Omental fat pad (tissue), 4 donors: ENCODE measurements around the gene ZNF107. TPM values are rescaled to one million over a fixed set of nuclear protein-coding genes. Genes with fewer than 3 reads are reported as not detected.
"Not testable (repeated sequence)": the region's sequence is repeated elsewhere in the genome, so short reads cannot be mapped to it uniquely, and the experiment has no call there.

Experiments used
- ATAC-seq: fragments of 150-250 bp; one replicate; pipeline ENCODE4 v1.9.1; 2016; ENCODE audit warnings: mild to moderate bottlenecking, moderate library complexity; ENCODE audit not compliant: low FRiP score
- DNase-seq: peaks from one replicate; pipeline ENCODE4 v3.0.0-alpha.2; 2019; ENCODE audit warnings: low spot score
- total RNA-seq, 4 donors: library from RNA; depleted of rRNA; stranded (reverse); fragments of >200 nt; gene quantifications; one replicate each; pipeline ENCODE4 v1.1.0, GENCODE V29; 2016
- TF ChIP-seq, protein P1 (sequence below), 3 donors: fragments of 450-650 bp; IDR thresholded peaks; one replicate each; pipeline ENCODE4 v1.5.1; 2016 to 2017; ENCODE audit warnings: antibody characterized with exemption in 3 of 3, mild to moderate bottlenecking in 3 of 3, moderate library complexity in 2 of 3

ZNF107 gene
- total RNA-seq, 4 donors from 2014 or later = 2.2 to 12.9 (median 3.7) TPM

- DNase-seq (no peak), ATAC-seq (no peak)
These were observed 20.7 kb downstream of the ZNF107 start for GRCh38 chr7:64686493-64687184.

DNA sequence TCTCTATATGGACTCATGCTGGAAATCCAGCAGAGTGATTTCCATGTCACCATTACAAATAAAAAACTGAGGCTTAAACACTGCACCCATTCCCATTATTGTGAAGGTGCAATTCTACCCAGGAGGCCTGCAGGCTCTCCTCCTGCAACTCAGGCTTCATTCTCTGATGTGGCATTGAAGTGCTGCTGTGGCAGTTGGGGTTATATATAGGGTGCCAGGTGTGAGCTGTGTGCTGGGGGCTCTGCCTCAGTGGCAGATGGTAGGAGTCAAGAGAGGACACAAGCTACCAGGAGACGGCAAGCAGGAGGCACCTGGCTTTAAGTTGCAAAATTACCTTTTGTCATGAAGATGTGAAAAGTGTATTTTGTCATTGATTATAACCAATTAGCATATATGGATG is 21.3 kb downstream of the ZNF107 start:
- ATAC-seq (no peak), DNase-seq (no peak)
- TF ChIP-seq, protein P1, sequence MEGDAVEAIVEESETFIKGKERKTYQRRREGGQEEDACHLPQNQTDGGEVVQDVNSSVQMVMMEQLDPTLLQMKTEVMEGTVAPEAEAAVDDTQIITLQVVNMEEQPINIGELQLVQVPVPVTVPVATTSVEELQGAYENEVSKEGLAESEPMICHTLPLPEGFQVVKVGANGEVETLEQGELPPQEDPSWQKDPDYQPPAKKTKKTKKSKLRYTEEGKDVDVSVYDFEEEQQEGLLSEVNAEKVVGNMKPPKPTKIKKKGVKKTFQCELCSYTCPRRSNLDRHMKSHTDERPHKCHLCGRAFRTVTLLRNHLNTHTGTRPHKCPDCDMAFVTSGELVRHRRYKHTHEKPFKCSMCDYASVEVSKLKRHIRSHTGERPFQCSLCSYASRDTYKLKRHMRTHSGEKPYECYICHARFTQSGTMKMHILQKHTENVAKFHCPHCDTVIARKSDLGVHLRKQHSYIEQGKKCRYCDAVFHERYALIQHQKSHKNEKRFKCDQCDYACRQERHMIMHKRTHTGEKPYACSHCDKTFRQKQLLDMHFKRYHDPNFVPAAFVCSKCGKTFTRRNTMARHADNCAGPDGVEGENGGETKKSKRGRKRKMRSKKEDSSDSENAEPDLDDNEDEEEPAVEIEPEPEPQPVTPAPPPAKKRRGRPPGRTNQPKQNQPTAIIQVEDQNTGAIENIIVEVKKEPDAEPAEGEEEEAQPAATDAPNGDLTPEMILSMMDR (IDR thresholded peaks at IDR 0.05) = no peak

More at GRCh38 chr7:64686493-64687184, 20.7 kb downstream of the ZNF107 start:
- TF ChIP-seq, protein P1 (IDR thresholded peaks at IDR 0.05) = no peak

- ATAC-seq = no peak
- DNase-seq = no peak
- TF ChIP-seq, protein P1 (IDR thresholded peaks at IDR 0.05) = no peak
These were observed 23.1 kb downstream of the ZNF107 start for GRCh38 chr7:64688988-64689387.

- TF ChIP-seq, protein P1 (IDR thresholded peaks at IDR 0.05) = no peak
- ATAC-seq = no peak
- DNase-seq = no peak
These were observed 25.9 kb downstream of the ZNF107 start for GRCh38 chr7:64691831-64692230.

DNA sequence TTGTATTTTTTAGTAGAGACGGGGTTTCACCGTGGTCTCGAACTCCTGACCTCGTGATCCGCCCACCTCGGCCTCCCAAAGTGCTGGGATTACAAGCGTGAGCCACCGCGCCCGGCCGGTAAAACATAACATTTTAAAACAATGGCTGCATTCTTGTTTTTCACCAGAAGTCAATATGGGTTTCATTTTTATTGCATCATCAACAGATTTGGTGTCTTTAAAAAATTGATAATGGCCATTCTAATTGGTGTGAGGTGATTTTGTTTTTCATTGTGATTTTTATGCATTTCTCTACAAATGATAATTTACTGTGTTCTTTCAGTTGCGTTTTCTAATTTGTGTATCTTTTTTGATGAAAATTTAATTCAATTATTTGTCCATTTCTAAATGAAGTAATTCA is 31.9 kb downstream of the ZNF107 start:
- not testable (repeated sequence) for ATAC-seq, DNase-seq

DNA sequence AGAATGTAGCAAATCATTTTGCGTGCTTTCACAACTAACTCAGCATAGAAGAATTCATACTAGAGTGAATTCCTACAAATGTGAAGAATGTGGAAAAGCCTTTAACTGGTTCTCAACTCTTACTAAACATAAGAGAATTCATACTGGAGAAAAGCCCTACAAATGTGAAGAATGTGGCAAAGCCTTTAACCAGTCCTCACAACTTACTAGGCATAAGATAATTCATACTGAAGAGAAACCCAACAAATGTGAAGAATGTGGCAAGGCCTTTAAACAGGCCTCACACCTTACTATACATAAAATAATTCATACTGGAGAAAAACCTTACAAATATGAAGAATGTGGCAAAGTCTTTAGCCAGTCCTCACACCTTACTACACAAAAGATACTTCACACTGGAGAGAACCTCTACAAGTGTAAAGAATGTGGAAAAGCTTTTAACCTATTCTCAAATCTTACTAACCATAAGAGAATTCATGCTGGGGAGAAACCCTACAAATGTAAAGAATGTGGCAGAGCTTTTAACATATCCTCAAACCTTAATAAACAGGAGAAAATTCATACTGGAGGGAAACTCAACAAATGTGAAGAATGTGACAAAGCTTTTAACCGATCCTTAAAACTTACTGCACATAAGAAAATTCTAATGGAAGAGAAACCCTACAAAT is 40.8 kb downstream of the ZNF107 start:
- TF ChIP-seq, protein P1 (IDR thresholded peaks at IDR 0.05) = no peak
- DNase-seq = no peak
- ATAC-seq = no peak

- not testable (repeated sequence) for DNase-seq, ATAC-seq
These were observed 52.0 kb downstream of the ZNF107 start for GRCh38 chr7:64717896-64718295.
